Measurements from ENCODE around the gene BRSK1. TPM values are rescaled to one million over a fixed set of nuclear protein-coding genes. Genes with fewer than 3 reads are reported as not detected.

Gene BRSK1
- total RNA-seq, 3 donors from 2014 or later, result 4.0 to 6.5 (median 5.0) TPM

DNA sequence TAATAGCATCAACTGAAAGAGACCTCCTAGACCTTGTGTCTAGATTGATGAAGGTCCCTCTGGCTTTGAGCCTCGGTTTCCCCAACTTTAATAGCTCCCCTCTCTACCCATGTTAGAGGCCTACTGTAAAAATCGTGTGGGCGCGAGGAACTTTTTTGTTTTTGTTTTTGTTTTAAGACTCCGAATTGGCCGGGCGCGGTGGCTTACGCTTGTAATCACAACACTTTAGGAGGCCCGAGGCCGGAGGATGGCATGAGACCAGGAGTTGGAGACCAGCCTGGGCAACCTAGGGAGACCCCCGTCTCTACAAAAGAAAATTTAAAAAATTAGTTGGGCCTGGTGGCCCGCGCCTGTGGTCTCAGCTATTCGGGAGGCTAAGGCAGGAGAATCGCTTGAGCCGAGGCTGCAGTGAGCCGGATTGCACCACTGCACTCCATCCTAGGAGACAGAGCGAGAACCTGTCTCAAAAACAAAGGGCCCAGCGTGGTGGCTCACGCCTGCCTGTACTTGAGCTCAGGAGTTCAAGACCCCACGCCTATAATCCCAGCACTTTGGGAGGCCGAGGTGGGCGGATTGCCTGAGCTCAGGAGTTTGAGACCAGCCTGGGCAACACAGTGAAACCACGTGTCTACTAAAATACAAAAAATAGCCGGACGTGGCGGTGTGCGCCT is 24.1 kb upstream of the BRSK1 start:
- DNase-seq, result no peak
- Mint-ChIP-seq H3K36me3 (ENCODE audit: insufficient read depth) (peaks cover 14% of the 10 kb centered on the region), H3K9me3 (no peaks in the 10 kb centered on the region), H3K4me1 (ENCODE audit: low read depth) (peaks cover 37% of the 10 kb centered on the region), H3K27me3 (ENCODE audit: low read depth) (no peaks in the 10 kb centered on the region), H3K4me3 (peak overlapping the region; percentile 81)
- no peak for ATAC-seq

DNA sequence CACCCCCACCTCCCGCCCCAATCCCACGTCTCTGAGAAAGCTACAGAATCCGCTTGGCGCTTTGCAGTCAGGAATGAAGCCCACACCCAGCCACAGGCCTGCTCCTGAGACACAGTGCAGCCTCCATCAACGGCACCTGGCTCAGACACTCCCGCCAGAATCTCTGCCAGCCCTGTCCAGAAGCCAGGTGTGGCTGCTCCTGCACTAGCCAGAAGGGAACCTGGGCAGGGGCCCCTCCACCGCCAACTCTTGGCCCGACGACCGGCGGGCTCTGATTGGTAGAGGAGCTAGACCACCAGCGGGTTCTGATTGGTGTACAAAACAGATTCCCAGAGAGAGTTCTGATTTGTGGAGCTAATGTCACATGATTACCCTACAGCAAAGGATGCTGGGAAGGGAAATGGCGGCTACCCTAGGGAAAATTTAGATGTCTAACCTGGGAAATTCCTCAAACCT is 22.1 kb upstream of the BRSK1 start:
- peaks cover 14% of the 10 kb centered on the region for H3K36me3 Mint-ChIP-seq (ENCODE audit: insufficient read depth)
- DNase-seq, result no peak
- no peak for ATAC-seq
- peaks cover 5% of the 10 kb centered on the region for H3K9me3 Mint-ChIP-seq
- no peak overlapping the region for H3K4me3 Mint-ChIP-seq
- peaks cover 21% of the 10 kb centered on the region for H3K4me1 Mint-ChIP-seq (ENCODE audit: low read depth)
- H3K27me3 Mint-ChIP-seq (ENCODE audit: low read depth), result no peaks in the 10 kb centered on the region

DNA sequence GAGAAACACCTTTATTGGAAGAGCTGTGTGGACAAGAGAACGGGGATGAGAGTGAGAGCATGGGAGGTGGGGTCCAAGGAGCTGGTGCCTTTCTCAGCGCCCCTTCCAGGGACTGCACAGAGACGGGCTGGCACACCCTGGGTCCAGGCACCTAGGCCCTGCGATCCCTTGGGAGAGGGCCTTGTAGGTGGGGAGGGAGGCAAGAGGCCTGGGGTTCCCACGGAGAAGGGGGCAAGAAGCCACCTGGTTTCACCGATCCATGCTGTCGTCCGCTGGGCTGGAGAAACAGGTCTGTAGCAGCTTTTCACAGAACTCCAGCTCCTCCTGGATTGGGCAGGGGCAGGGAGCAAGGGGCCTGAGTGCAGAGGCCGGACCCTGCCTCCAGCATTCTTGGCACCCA is 21.4 kb upstream of the BRSK1 start:
- Mint-ChIP-seq H3K4me3 (no peak overlapping the region), H3K9me3 (peaks cover 7% of the 10 kb centered on the region), H3K36me3 (ENCODE audit: insufficient read depth) (peaks cover 13% of the 10 kb centered on the region), H3K4me1 (ENCODE audit: low read depth) (peaks cover 16% of the 10 kb centered on the region), H3K27me3 (ENCODE audit: low read depth) (no peaks in the 10 kb centered on the region)
- ATAC-seq, result no peak
- DNase-seq, result no peak

DNA sequence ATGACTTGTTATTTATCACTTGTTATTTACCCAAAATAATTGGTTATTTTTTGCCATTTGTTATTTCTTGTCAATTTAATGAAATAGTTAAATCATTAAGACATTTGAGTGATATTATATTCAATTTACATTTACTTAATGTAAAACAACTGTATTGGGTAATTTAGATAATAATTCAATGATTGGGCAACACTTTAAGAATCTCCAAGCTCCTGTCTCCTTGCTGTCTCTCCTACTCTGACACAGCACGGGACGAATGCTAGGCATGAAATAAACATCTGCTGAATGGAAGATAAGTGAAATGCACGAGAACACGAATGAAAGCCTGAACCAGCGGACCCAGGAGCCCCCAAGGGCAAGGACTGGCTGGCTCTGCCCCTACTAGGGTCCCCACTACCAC is 19.3 kb upstream of the BRSK1 start:
- DNase-seq, result no peak
- Mint-ChIP-seq H3K27me3 (ENCODE audit: low read depth) (no peaks in the 10 kb centered on the region), H3K4me3 (no peak overlapping the region), H3K36me3 (ENCODE audit: insufficient read depth) (peaks cover 16% of the 10 kb centered on the region), H3K4me1 (ENCODE audit: low read depth) (peaks cover 12% of the 10 kb centered on the region), H3K9me3 (peaks cover 7% of the 10 kb centered on the region)
- no peak for ATAC-seq

DNA sequence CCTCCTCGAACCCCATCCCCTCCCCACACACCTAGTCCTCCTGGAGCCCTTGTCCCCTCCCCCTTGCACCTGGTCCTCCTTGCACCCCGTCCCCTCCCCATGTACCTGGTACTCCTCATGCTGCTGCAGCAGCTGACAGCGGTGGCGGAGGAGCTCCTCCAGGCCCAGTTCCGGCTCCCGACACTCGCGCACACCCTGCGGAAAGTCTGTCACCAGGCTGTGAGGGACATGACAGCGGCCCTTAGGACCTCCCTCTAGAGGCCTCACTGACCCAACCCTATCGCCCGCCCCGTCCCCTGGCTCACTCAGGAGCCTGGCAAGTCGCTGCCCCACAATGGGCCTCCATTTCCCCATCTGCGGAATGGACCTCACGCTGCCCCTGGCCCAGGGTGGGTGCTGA is 18.6 kb upstream of the BRSK1 start:
- H3K9me3 Mint-ChIP-seq, result peaks cover 7% of the 10 kb centered on the region
- H3K36me3 Mint-ChIP-seq (ENCODE audit: insufficient read depth), result peaks cover 16% of the 10 kb centered on the region
- no peaks in the 10 kb centered on the region for H3K27me3 Mint-ChIP-seq (ENCODE audit: low read depth)
- no peak for ATAC-seq
- peaks cover 9% of the 10 kb centered on the region for H3K4me1 Mint-ChIP-seq (ENCODE audit: low read depth)
- DNase-seq, result no peak
- no peak overlapping the region for H3K4me3 Mint-ChIP-seq

DNA sequence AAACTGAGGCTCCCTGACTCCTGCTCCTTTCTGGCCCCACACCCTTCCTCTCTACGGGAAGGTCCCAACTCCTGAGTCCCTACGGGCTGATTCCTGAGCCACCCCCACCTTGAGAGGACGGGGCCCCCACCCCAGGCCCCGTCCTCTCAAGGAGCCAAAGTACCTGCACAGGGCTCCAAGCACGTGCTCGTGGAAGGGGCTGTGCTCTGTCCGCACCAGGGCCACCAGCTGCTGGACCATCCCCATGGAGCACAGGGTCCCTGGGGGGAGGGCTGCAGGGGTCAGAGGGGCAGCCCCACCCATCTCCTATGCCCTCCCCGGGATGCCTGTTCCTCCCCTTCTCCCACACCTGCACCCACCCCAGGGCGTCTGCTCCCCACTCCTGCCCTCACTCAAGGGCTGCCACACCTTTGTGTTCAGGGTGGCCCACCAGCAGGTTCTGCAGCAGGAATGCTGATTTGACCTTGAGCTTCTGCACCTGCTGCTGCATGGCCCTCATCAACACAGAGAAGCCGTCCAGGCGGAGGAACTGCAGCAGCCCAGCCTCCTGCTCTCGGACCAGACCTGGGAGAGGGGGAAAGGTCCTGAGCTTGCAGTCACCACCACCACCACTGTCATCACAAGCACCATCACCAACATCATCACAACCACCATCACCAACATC is 17.9 kb upstream of the BRSK1 start:
- no peaks in the 10 kb centered on the region for H3K27me3 Mint-ChIP-seq (ENCODE audit: low read depth)
- peaks cover 7% of the 10 kb centered on the region for H3K9me3 Mint-ChIP-seq
- ATAC-seq (no peak), DNase-seq (no peak)
- peaks cover 5% of the 10 kb centered on the region for H3K4me1 Mint-ChIP-seq (ENCODE audit: low read depth)
- peaks cover 20% of the 10 kb centered on the region for H3K36me3 Mint-ChIP-seq (ENCODE audit: insufficient read depth)
- no peak overlapping the region for H3K4me3 Mint-ChIP-seq

DNA sequence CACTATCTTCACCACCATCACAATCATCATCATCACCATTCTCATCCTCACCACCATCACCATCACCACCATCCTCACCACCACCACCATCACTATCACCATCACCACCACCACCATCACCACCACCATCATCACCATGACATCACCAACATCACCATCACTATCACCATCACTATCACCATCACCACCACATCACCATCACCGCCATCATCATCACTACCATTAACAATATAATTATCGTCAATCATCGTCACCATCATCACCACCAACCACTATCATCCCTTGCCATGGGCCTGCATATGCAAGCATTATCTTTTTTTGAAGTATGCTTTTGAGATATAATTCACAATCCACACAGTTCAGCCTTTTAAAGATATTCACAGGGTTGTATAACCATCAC is 17.4 kb upstream of the BRSK1 start:
- DNase-seq, result no peak
- Mint-ChIP-seq H3K9me3 (peaks cover 7% of the 10 kb centered on the region), H3K27me3 (ENCODE audit: low read depth) (no peaks in the 10 kb centered on the region), H3K4me3 (no peak overlapping the region), H3K36me3 (ENCODE audit: insufficient read depth) (peaks cover 21% of the 10 kb centered on the region), H3K4me1 (ENCODE audit: low read depth) (peaks cover 5% of the 10 kb centered on the region)
- no peak for ATAC-seq

DNA sequence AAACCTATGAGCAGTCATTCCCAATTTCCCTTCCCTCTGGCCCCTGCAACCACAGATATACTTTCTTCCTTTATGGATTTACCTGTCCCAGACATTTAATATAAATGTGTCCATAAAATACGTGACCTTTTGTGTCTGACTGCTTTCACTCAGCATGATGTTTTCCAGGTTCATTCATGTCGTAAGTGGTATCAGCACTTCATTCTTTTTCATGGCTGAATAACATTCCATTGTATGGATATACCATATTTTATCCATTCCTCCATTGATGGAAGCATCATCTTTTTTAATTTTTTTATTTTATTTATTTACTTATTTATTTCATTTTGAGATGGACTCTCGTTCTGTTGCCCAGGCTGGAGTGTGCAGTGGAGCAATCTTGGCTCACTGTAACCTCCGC is 17.0 kb upstream of the BRSK1 start:
- H3K9me3 Mint-ChIP-seq, result peaks cover 7% of the 10 kb centered on the region

DNA sequence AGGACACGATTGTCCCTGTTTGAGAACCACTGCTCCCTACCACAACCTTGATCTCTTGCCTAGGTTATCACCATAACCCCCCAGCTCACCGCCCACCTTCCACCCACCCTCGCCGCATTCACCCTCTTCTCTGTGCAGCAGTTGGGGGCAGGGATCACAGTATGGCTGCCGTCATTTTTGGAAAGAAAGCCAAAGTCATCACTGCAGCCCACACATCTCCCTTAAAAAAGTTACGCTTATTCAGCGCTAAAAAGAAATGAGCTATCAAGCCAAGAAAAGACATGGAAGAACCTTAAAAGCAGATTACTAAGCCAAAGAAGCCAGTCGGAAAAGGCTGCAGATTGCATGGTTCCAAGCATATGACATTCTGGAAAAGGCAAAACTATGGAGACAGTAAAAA is 14.5 kb upstream of the BRSK1 start:
- ATAC-seq, result no peak
- Mint-ChIP-seq H3K4me1 (ENCODE audit: low read depth) (peaks cover 5% of the 10 kb centered on the region), H3K4me3 (no peak overlapping the region), H3K9me3 (peaks cover 7% of the 10 kb centered on the region), H3K36me3 (ENCODE audit: insufficient read depth) (peaks cover 29% of the 10 kb centered on the region), H3K27me3 (ENCODE audit: low read depth) (no peaks in the 10 kb centered on the region)
- DNase-seq, result no peak

More for the DNA sequence above, 17.0 kb upstream of the BRSK1 start:
- no peak for ATAC-seq
- Mint-ChIP-seq H3K4me1 (ENCODE audit: low read depth) (peaks cover 5% of the 10 kb centered on the region), H3K27me3 (ENCODE audit: low read depth) (no peaks in the 10 kb centered on the region), H3K4me3 (no peak overlapping the region), H3K36me3 (ENCODE audit: insufficient read depth) (peaks cover 22% of the 10 kb centered on the region)
- no peak for DNase-seq

DNA sequence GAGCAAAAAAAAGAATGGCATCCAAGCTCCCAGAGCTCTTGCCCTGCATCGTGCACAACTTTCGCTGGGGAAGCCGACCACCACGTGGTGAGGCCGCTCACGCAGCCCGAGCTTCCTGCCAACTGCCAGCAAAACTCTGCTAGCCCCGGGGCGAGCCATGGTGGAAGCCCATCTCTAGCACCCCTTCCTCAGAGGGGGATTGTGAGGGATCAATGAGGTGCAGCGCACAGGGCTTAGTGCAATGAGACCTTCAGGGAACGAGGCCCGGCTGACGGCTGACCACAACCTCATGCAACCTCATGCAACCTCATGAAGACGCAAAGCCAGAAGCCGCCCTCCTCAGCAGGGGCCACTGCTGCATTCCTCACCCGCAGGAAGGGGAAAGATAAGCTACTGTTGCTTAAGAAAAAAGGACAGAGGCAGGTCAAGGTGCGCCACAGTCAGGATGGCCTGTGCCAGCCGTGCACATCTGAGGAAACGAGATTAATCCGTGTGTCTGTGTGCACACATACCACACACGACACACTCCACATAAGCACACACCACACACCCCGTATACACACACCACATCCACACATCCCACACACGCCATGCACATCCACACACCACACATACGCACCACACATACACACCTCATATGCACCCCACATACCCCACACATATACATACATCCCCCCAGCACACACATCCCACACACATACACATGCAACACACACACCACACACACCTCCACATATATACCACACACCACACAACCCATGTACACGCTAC is 13.4 kb upstream of the BRSK1 start:
- no peak for DNase-seq
- ATAC-seq, result no peak
- Mint-ChIP-seq H3K9me3 (peaks cover 7% of the 10 kb centered on the region), H3K36me3 (ENCODE audit: insufficient read depth) (peaks cover 35% of the 10 kb centered on the region), H3K4me1 (ENCODE audit: low read depth) (peaks cover 5% of the 10 kb centered on the region), H3K4me3 (no peak overlapping the region), H3K27me3 (ENCODE audit: low read depth) (no peaks in the 10 kb centered on the region)

DNA sequence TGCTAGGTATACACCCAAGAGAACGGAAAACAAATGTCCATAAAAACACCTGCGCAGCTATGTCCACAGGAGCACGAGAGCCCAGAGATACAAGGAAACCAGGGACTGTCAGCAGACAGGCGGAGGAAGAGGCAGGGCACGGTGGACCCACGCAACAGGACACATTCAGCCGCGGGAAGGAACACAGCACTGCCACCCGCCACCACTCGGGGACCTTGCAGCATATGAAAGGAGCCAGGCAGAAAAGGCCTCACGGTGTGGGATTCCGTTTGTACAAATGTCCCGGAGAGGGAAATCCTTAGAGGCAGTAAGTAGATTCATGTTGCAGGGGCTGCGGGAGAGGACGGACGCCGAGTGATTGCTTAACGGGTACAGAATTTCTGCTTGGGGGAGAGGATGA is 11.7 kb upstream of the BRSK1 start:
- Mint-ChIP-seq H3K4me3 (no peak overlapping the region), H3K27me3 (ENCODE audit: low read depth) (no peaks in the 10 kb centered on the region), H3K9me3 (no peaks in the 10 kb centered on the region), H3K4me1 (ENCODE audit: low read depth) (peaks cover 8% of the 10 kb centered on the region), H3K36me3 (ENCODE audit: insufficient read depth) (peaks cover 39% of the 10 kb centered on the region)
- DNase-seq, result no peak
- ATAC-seq, result no peak

DNA sequence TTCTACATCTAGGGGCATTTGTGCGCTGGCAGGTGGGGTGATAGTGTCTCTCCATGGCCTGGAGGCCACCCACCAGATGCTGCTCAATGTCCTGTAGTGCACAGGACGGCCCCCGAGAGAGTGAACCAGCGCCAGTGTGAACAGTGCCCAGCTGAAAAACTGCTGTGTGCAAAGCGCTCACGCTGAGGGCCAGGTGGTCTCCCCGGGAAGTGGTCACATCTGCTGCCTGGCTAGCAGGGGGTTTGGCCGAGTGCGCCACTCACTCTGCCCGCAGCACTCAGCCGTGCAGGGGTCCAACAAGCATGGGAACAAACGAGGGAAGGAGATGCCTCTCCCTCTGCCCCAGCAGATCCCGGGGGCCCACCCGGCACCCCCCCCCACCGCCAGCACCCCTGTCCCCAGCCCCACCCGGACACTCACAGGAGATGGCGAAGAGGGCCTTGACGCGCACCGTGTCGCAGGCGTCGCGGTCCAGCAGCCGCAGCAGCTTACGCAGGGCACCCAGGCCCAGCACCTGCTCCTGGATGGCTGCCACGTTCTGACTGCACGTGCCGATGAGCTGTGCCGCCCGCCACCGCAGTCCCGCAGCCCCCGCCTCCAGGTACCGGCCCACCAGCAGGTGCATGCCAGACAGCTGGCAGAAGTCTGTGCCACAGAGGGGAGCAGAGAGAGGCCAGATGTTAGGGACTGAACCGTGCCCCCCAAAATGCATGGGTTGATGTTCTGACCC is 9.7 kb upstream of the BRSK1 start:
- peaks cover 13% of the 10 kb centered on the region for H3K4me1 Mint-ChIP-seq (ENCODE audit: low read depth)
- no peaks in the 10 kb centered on the region for H3K9me3 Mint-ChIP-seq
- no peak for DNase-seq
- no peak for ATAC-seq
- no peaks in the 10 kb centered on the region for H3K27me3 Mint-ChIP-seq (ENCODE audit: low read depth)
- no peak overlapping the region for H3K4me3 Mint-ChIP-seq
- peaks cover 40% of the 10 kb centered on the region for H3K36me3 Mint-ChIP-seq (ENCODE audit: insufficient read depth)

DNA sequence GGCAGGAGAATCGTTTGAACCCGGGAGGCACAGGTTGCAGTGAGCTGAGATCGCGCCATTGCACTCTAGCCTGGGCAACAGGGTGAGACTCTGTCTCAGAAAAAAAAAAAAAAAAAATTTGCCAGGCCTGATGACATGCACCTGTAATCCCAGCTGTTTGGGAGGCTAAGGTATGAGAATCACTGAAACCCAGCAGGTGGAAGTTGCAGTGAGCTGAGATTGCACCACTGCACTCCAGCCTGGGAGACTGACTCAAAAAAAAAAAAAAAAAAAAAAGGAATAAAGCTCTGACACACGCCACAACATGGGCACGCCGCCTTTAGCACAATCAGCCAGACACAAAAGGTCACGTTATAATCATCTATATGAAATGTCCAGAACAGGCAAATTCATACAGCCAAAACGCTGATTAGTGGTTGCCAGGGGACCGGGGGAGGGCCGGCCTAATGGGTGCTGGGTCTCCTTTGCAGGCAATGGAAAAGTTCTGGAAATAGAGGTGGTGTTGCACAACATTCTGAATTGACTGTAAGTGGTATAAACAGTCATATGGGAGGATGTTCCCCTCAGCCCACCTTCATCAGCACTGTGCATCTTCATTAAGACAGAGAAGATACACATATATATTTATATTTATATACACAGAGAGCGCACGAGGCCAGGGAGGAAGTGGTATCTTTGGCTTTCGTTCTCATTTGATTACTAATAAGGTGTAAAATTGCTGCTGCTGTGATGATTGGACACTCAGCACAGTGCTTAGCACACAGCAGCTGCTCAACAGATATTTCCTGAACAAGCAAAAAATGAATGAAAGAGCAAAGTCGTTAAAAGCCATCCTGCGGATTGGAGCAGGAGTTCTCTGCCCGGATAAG is 7.7 kb upstream of the BRSK1 start:
- peaks cover 26% of the 10 kb centered on the region for H3K4me1 Mint-ChIP-seq (ENCODE audit: low read depth)
- H3K36me3 Mint-ChIP-seq (ENCODE audit: insufficient read depth), result peaks cover 37% of the 10 kb centered on the region
- no peaks in the 10 kb centered on the region for H3K9me3 Mint-ChIP-seq
- ATAC-seq, result no peak
- peak overlapping the region; percentile 29 for H3K4me3 Mint-ChIP-seq
- DNase-seq, result no peak
- no peaks in the 10 kb centered on the region for H3K27me3 Mint-ChIP-seq (ENCODE audit: low read depth)

Data from activated T-cell treated with anti-CD3 and anti-CD28 coated beads, Interleukin-2, amount 50 U/mL, for 4 hours (primary cell).